SU-DHL-6 (cell line): ENCODE results near the gene EMC9.

Experiments used
- H2AFZ ChIP-seq: fragments of 200-600 bp; sonication (generic); 2 replicates; pipeline ENCODE4 v1.6.1; 2014; ENCODE audit warnings: low read depth, mild to moderate bottlenecking, moderate library complexity, mixed read lengths, antibody characterized with exemption, low read length; ENCODE audit not compliant: severe bottlenecking
- H3F3A ChIP-seq: fragments of 200-600 bp; shearing (Covaris generic); 2 replicates; pipeline ENCODE4 v1.6.0; 2016; ENCODE audit warnings: antibody characterized with exemption, mild to moderate bottlenecking; ENCODE audit not compliant: insufficient read depth
- H3K27ac ChIP-seq: fragments of 200-600 bp; sonication (generic); 2 replicates; pipeline ENCODE4 v1.5.1; 2016; ENCODE audit warnings: low read depth, mild to moderate bottlenecking, low read length, moderate library complexity, mixed read lengths
- H3K27me3 ChIP-seq: fragments of 200-600 bp; sonication (generic), shearing (Covaris generic); 2 replicates; pipeline ENCODE4 v1.6.0; 2014; ENCODE audit warnings: mild to moderate bottlenecking, low read length
- H3K36me3 ChIP-seq: fragments of 200-600 bp; sonication (generic); 2 replicates; pipeline ENCODE4 v1.6.1; 2014; ENCODE audit warnings: mild to moderate bottlenecking, low read length, mixed read lengths
- H3K4me2 ChIP-seq: fragments of 300-600, 200-600 bp; shearing (Covaris generic), sonication (generic); 2 replicates; pipeline ENCODE4 v1.6.0; 2014; ENCODE audit warnings: low read length, low read depth, mild to moderate bottlenecking; ENCODE audit not compliant: poor library complexity, severe bottlenecking
- H3K4me3 ChIP-seq: fragments of 200-600 bp; sonication (generic); 2 replicates; pipeline ENCODE4 v1.5.1; 2014; ENCODE audit warnings: antibody characterized with exemption, low read length, mild to moderate bottlenecking, mixed read lengths; ENCODE audit not compliant: insufficient read depth, poor library complexity, severe bottlenecking
- H3K79me2 ChIP-seq: fragments of 200-600 bp; sonication (generic); 2 replicates; pipeline ENCODE4 v1.6.1; 2014; ENCODE audit warnings: mild to moderate bottlenecking, low read length, moderate library complexity; ENCODE audit not compliant: insufficient read depth
- H3K9ac ChIP-seq: fragments of 200-600 bp; sonication (generic); 2 replicates; pipeline ENCODE4 v1.7.0; 2014; ENCODE audit warnings: mild to moderate bottlenecking, low read length
- H3K9me2 ChIP-seq: fragments of 200-600 bp; sonication (generic); replicated peaks from 2 replicates; pipeline ENCODE4 v1.6.1; 2014; ENCODE audit warnings: low read length; ENCODE audit not compliant: insufficient read depth
- H3K9me3 ChIP-seq: fragments of 200-600 bp; sonication (generic); 2 replicates; pipeline ENCODE4 v1.6.1; 2014; ENCODE audit warnings: low read length, mixed read lengths; ENCODE audit not compliant: insufficient read depth
- H4K20me1 ChIP-seq: fragments of 200-600 bp; sonication (generic); 2 replicates; pipeline ENCODE4 v1.6.1; 2014; ENCODE audit warnings: low read depth, mild to moderate bottlenecking, antibody characterized with exemption, low read length, moderate library complexity, mixed read lengths
- EZH2phosphoT487 ChIP-seq: fragments of 200-600 bp; sonication (generic), shearing (Covaris generic); conservative IDR thresholded peaks from 2 replicates; pipeline ENCODE4 v1.6.1; 2018; ENCODE audit warnings: mild to moderate bottlenecking, antibody characterized with exemption, low read length, moderate library complexity, mixed read lengths
- TF ChIP-seq, protein P1 (sequence below): fragments of 200-600 bp; sonication (generic); IDR thresholded peaks from one replicate; pipeline ENCODE4 v1.5.1; 2017; ENCODE audit warnings: antibody characterized with exemption, mild to moderate bottlenecking, low read length, moderate library complexity; ENCODE audit not compliant: insufficient read depth, poor library complexity, severe bottlenecking

EMC9 gene

DNA sequence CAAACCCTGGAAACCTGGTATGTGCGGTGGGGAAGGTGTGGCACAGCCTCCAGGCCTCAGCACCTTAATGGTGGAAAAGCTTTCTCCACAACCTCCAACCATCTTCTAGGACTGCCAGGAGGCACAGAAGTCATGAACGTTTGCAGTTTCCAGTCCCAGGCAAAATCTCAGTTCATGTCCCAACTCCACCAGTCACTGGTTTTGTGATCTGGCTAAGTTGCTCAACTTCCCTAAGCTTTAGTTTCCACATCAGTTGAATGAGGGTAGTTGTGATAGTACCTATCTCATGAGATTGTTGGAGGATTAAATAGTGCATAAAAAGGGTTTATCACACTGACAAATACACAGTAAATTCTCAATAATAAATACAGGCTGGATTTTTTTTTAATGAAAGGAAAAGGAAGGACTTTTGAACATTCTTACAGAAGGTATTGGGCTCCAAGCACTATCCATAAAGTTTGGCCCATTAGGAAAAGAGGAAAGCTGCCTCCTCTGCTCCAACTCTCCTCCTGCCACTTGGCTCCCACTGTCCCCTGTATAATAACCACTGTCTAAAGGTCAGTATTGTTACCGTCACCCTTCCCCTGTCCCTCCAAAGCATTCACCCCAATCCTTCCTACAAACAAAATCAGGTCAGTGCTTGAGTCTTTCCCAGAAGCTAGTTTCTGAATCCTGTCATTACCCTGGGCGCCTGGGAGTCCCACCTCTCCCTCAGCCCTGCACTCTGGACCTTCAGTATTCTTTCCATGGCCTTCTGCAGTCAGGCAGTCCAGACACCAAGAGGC is 41.0 kb downstream of the EMC9 start:
- no peaks in the 10 kb centered on the region for H3K27me3 ChIP-seq
- no peaks in the 10 kb centered on the region for H3K9me3 ChIP-seq
- no peak overlapping the region for H3K27ac ChIP-seq
- no peak overlapping the region for H3K4me3 ChIP-seq
- H3K9ac ChIP-seq = no peak overlapping the region
- no peak for TF ChIP-seq EZH2phosphoT487
- TF ChIP-seq, protein P1, sequence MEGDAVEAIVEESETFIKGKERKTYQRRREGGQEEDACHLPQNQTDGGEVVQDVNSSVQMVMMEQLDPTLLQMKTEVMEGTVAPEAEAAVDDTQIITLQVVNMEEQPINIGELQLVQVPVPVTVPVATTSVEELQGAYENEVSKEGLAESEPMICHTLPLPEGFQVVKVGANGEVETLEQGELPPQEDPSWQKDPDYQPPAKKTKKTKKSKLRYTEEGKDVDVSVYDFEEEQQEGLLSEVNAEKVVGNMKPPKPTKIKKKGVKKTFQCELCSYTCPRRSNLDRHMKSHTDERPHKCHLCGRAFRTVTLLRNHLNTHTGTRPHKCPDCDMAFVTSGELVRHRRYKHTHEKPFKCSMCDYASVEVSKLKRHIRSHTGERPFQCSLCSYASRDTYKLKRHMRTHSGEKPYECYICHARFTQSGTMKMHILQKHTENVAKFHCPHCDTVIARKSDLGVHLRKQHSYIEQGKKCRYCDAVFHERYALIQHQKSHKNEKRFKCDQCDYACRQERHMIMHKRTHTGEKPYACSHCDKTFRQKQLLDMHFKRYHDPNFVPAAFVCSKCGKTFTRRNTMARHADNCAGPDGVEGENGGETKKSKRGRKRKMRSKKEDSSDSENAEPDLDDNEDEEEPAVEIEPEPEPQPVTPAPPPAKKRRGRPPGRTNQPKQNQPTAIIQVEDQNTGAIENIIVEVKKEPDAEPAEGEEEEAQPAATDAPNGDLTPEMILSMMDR = no peak
- H3K9me2 ChIP-seq = no peaks in the 10 kb centered on the region
- H3K79me2 ChIP-seq = no peaks in the 10 kb centered on the region
- peaks cover 4% of the 10 kb centered on the region; the same call in 1 of the 2 replicates for H3K36me3 ChIP-seq
- H3F3A ChIP-seq = peaks cover 5% of the 10 kb centered on the region; the same call in 1 of the 2 replicates
- no peak overlapping the region for H2AFZ ChIP-seq
- H4K20me1 ChIP-seq = no peaks in the 10 kb centered on the region
- no peak overlapping the region for H3K4me2 ChIP-seq

- Histone ChIP-seq H3K9ac (no peak overlapping the region), H3K27me3 (no peaks in the 10 kb centered on the region), H3K27ac (no peak overlapping the region), H3K79me2 (peaks cover 8% of the 10 kb centered on the region; the same call in 1 of the 2 replicates), H3K9me2 (no peaks in the 10 kb centered on the region), H3F3A (peaks cover 10% of the 10 kb centered on the region), H2AFZ (no peak overlapping the region), H3K4me2 (no peak overlapping the region), H3K4me3 (no peak overlapping the region), H4K20me1 (no peaks in the 10 kb centered on the region), H3K9me3 (no peaks in the 10 kb centered on the region), H3K36me3 (peaks cover 4% of the 10 kb centered on the region; the same call in 1 of the 2 replicates)
- TF ChIP-seq, protein P1 = no peak
- TF ChIP-seq EZH2phosphoT487 = no peak
Measured at GRCh38 chr14:24098927-24099813, 42.2 kb downstream of the EMC9 start.

DNA sequence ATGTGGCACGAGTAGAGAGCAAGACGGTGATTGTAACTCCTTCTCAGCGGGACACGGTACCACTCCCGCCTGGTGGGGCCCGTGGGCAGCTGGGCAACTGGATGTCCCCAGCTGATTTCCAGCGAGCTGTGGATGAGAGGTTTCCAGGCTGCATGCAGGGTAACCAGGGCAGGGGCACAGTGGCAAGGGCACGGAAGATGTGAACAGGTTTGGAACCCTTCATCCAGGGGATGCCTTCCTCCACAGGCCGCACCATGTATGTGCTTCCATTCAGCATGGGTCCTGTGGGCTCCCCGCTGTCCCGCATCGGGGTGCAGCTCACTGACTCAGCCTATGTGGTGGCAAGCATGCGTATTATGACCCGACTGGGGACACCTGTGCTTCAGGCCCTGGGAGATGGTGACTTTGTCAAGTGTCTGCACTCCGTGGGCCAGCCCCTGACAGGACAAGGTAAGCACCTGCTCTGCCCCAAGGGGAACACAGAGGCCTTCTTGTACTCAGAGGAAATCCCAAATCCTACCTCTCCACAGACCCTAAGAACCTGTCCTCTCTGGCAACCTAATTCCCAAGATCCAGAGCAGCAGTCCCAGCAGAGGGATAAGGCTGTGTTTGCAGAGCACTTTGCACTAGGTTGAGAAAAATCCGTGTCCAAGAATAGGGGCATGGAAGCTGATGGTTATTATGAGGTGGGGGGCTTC is 43.0 kb downstream of the EMC9 start:
- Histone ChIP-seq H3F3A (peaks cover 14% of the 10 kb centered on the region), H3K9me2 (no peaks in the 10 kb centered on the region), H3K4me3 (no peak overlapping the region), H3K36me3 (no peaks in the 10 kb centered on the region), H3K9ac (no peak overlapping the region), H2AFZ (no peak overlapping the region), H3K27ac (no peak overlapping the region), H3K79me2 (peaks cover 8% of the 10 kb centered on the region; the same call in 1 of the 2 replicates), H3K4me2 (no peak overlapping the region), H3K27me3 (no peaks in the 10 kb centered on the region), H3K9me3 (no peaks in the 10 kb centered on the region), H4K20me1 (no peaks in the 10 kb centered on the region)
- no peak for TF ChIP-seq EZH2phosphoT487
- TF ChIP-seq, protein P1 = no peak
